Parathyroid adenoma (tissue), 2 donors: ENCODE results near the gene ZNF248.
"Not testable (repeated sequence)": the region's sequence is repeated elsewhere in the genome, so short reads cannot be mapped to it uniquely, and the experiment has no call there.

ENCODE experiments used
- H2AFZ ChIP-seq: fragments of 300-600 bp; sonication (generic); one replicate; pipeline ENCODE4 v1.7.0; 2017; ENCODE audit warnings: antibody characterized with exemption, mild to moderate bottlenecking
- H3K27ac ChIP-seq: fragments of 300-600 bp; sonication (generic); one replicate; pipeline ENCODE4 v1.7.0; 2017
- H3K27me3 ChIP-seq: fragments of 300-600 bp; sonication (generic); one replicate; pipeline ENCODE4 v1.7.0; 2017; ENCODE audit warnings: low read length; ENCODE audit not compliant: control insufficient read depth, insufficient read depth
- H3K36me3 ChIP-seq: fragments of 300-600 bp; sonication (generic); one replicate; pipeline ENCODE4 v1.7.0; 2017; ENCODE audit warnings: low read length; ENCODE audit not compliant: control insufficient read depth, insufficient read depth
- H3K4me1 ChIP-seq: fragments of 300-600 bp; sonication (generic); one replicate; pipeline ENCODE4 v1.7.0; 2017; ENCODE audit warnings: control low read depth
- H3K4me2 ChIP-seq: fragments of 300-600 bp; sonication (generic); one replicate; pipeline ENCODE4 v1.7.0; 2017; ENCODE audit warnings: low read length
- H3K4me3 ChIP-seq: fragments of 300-600 bp; sonication (generic); one replicate; pipeline ENCODE4 v1.7.0; 2017; ENCODE audit warnings: low read depth, low read length
- H3K79me2 ChIP-seq: fragments of 300-600 bp; sonication (generic); one replicate; pipeline ENCODE4 v1.7.0; 2017; ENCODE audit warnings: control low read depth
- H3K9ac ChIP-seq: fragments of 300-600 bp; sonication (generic); one replicate; pipeline ENCODE4 v1.7.0; 2017; ENCODE audit warnings: mild to moderate bottlenecking
- H3K9me3 ChIP-seq: fragments of 300-600 bp; sonication (generic); one replicate; pipeline ENCODE4 v1.7.0; 2017; ENCODE audit warnings: low read length; ENCODE audit not compliant: control insufficient read depth
- TF ChIP-seq, protein P1 (sequence below): fragments of 300-600 bp; sonication (generic); IDR thresholded peaks from one replicate; pipeline ENCODE4 v1.7.0; 2017; ENCODE audit warnings: antibody characterized with exemption, mild to moderate bottlenecking
- donor health status: primary hyperparathyroidism.

The ZNF248 gene

GRCh38 chr10:37739181-37739580 is 118.2 kb downstream of the ZNF248 start:
- H3K9me3 ChIP-seq = no peaks in the 10 kb centered on the region
- H3K27ac ChIP-seq = no peak overlapping the region
- TF ChIP-seq, protein P1, sequence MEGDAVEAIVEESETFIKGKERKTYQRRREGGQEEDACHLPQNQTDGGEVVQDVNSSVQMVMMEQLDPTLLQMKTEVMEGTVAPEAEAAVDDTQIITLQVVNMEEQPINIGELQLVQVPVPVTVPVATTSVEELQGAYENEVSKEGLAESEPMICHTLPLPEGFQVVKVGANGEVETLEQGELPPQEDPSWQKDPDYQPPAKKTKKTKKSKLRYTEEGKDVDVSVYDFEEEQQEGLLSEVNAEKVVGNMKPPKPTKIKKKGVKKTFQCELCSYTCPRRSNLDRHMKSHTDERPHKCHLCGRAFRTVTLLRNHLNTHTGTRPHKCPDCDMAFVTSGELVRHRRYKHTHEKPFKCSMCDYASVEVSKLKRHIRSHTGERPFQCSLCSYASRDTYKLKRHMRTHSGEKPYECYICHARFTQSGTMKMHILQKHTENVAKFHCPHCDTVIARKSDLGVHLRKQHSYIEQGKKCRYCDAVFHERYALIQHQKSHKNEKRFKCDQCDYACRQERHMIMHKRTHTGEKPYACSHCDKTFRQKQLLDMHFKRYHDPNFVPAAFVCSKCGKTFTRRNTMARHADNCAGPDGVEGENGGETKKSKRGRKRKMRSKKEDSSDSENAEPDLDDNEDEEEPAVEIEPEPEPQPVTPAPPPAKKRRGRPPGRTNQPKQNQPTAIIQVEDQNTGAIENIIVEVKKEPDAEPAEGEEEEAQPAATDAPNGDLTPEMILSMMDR = no peak
- H3K79me2 ChIP-seq = no peaks in the 10 kb centered on the region
- no peak overlapping the region for H3K4me3 ChIP-seq
- H3K4me2 ChIP-seq = no peak overlapping the region
- H2AFZ ChIP-seq = no peak overlapping the region
- H3K4me1 ChIP-seq = no peaks in the 10 kb centered on the region
- H3K9ac ChIP-seq = no peak overlapping the region
- H3K36me3 ChIP-seq = no peaks in the 10 kb centered on the region
- H3K27me3 ChIP-seq = no peaks in the 10 kb centered on the region

DNA sequence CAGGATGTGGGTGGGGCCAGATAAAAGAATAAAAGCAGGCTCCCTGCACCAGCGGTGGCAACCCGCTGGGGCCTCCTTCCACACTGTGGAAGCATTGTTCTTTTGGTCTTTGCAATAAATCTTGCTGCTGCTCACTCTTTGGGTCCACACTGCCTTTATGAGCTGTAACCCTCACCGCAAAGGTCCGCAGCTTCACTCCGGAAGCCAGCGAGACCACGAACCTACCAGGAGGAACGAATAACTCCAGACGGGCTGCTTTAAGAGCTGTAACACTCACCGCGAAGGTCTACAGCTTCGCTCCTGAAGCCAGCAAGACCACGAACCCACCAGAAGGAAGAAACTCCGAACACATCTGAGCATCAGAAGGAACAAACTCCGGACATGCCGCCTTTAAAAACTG is 119.2 kb downstream of the ZNF248 start:
- H2AFZ ChIP-seq, H3K4me3 ChIP-seq, H3K27me3 ChIP-seq, H3K4me2 ChIP-seq, H3K36me3 ChIP-seq, H3K9ac ChIP-seq, H3K4me1 ChIP-seq, H3K9me3 ChIP-seq, H3K79me2 ChIP-seq, H3K27ac ChIP-seq: not testable (repeated sequence)

GRCh38 chr10:37737336-37737735 is 120.1 kb downstream of the ZNF248 start:
- TF ChIP-seq, protein P1 = no peak
- no peak overlapping the region for H3K4me2 ChIP-seq
- H3K4me1 ChIP-seq = no peaks in the 10 kb centered on the region
- H3K9me3 ChIP-seq = no peaks in the 10 kb centered on the region
- H3K4me3 ChIP-seq = no peak overlapping the region
- no peak overlapping the region for H2AFZ ChIP-seq
- H3K9ac ChIP-seq = no peak overlapping the region
- no peaks in the 10 kb centered on the region for H3K27me3 ChIP-seq
- H3K79me2 ChIP-seq = no peaks in the 10 kb centered on the region
- H3K27ac ChIP-seq = no peak overlapping the region
- H3K36me3 ChIP-seq = no peaks in the 10 kb centered on the region

GRCh38 chr10:37736120-37736519 is 121.3 kb downstream of the ZNF248 start:
- Histone ChIP-seq H3K79me2 (no peaks in the 10 kb centered on the region), H3K36me3 (no peaks in the 10 kb centered on the region), H3K4me1 (no peaks in the 10 kb centered on the region), H3K4me2 (no peak overlapping the region), H3K27ac (no peak overlapping the region), H3K9ac (no peak overlapping the region), H3K4me3 (no peak overlapping the region), H2AFZ (no peak overlapping the region), H3K9me3 (no peaks in the 10 kb centered on the region), H3K27me3 (no peaks in the 10 kb centered on the region)
- TF ChIP-seq, protein P1 = no peak

DNA sequence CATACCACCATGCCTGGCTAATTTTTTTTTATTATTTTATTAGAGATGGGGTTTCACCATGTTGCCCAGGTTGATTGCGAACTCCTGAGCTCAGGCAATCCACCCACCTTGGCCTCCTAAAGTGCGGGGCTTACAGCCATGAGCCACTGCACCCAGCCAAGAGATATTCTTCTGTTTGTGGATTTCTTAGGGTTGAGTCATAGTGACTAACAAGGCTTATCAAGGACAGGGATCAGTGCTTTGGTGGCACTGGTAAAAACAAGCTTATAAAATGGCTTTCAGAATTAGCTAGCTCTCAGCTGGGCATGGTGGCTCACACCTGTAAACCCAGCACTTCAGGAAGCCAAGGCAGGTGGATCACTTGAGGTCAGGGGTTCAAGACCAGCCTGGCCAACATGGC is 122.4 kb downstream of the ZNF248 start:
- H3K4me3 ChIP-seq = no peak overlapping the region
- no peaks in the 10 kb centered on the region for H3K27me3 ChIP-seq
- H3K79me2 ChIP-seq = no peaks in the 10 kb centered on the region
- H3K9me3 ChIP-seq = no peaks in the 10 kb centered on the region
- no peak overlapping the region for H3K4me2 ChIP-seq
- TF ChIP-seq, protein P1 = no peak
- H3K27ac ChIP-seq = no peak overlapping the region
- no peaks in the 10 kb centered on the region for H3K36me3 ChIP-seq
- H2AFZ ChIP-seq = no peak overlapping the region
- no peak overlapping the region for H3K9ac ChIP-seq
- no peaks in the 10 kb centered on the region for H3K4me1 ChIP-seq
